WTC11 (cell line): ENCODE data around the gene SPATA45. TPM values are rescaled to one million over a fixed set of nuclear protein-coding genes. Genes with fewer than 3 reads are reported as not detected.
"Not testable (repeated sequence)": the region's sequence is repeated elsewhere in the genome, so short reads cannot be mapped to it uniquely, and the experiment has no call there.

ENCODE experiments used
- ATAC-seq: fragments of 200-7000 bp; cut with Tn5 transposase; 2 replicates; pipeline ENCODE4 v1.10.0; 2021; ENCODE audit warnings: mild to moderate bottlenecking, moderate library complexity
- CTCF ChIA-PET: fragments of 300-600 bp; sonication (Branson Sonifier 250); formaldehyde crosslinking; loops from one replicate; lab custom pipeline; 2021; ENCODE audit warnings: antibody characterized with exemption; lab: Charles Lee
- POLR2A ChIA-PET: fragments of 350-600 bp; sonication (Branson Sonifier 250); formaldehyde crosslinking; loops from one replicate; lab custom pipeline; 2021; ENCODE audit warnings: antibody characterized with exemption; lab: Charles Lee
- DNase-seq: peaks from one replicate; pipeline ENCODE4 v3.0.0; 2021; ENCODE audit warnings: low spot score
- H3K27ac Mint-ChIP-seq: 2 replicates; pipeline ENCODE4 v1.8.0; 2021; ENCODE audit warnings: mixed read lengths
- H3K27me3 Mint-ChIP-seq: 2 replicates; pipeline ENCODE4 v1.8.0; 2021; ENCODE audit warnings: low read depth, mild to moderate bottlenecking, moderate library complexity, mixed read lengths
- H3K36me3 Mint-ChIP-seq: 2 replicates; pipeline ENCODE4 v1.8.0; 2021; ENCODE audit warnings: mixed read lengths
- H3K4me1 Mint-ChIP-seq: 2 replicates; pipeline ENCODE4 v1.8.0; 2022; ENCODE audit warnings: mixed read lengths
- H3K4me3 Mint-ChIP-seq: 2 replicates; pipeline ENCODE4 v1.8.0; 2021; ENCODE audit warnings: mild to moderate bottlenecking, moderate library complexity, mixed read lengths
- H3K9me3 Mint-ChIP-seq: 2 replicates; pipeline ENCODE4 v1.8.0; 2021; ENCODE audit warnings: mixed read lengths
- EMX1 ChIP-seq: fragments of 250-450 bp; sonication (Bioruptor Pico); IDR thresholded peaks from 2 replicates; pipeline ENCODE4 v1.8.0; 2021; ENCODE audit warnings: mild to moderate bottlenecking
- ESRRA ChIP-seq: sonication (generic); formaldehyde crosslinking; IDR thresholded peaks from 2 replicates; pipeline ENCODE4 v1.8.1; 2022; ENCODE audit warnings: mild to moderate bottlenecking, missing genetic modification reagents, borderline replicate concordance
- FOXK1 ChIP-seq: sonication (generic); formaldehyde crosslinking; IDR thresholded peaks from 2 replicates; pipeline ENCODE4 v1.8.0; 2022; ENCODE audit warnings: mild to moderate bottlenecking, moderate library complexity, missing genetic modification reagents
- GRHL2 ChIP-seq: fragments of 250-450 bp; sonication (Bioruptor Pico); IDR thresholded peaks from 2 replicates; pipeline ENCODE4 v1.8.0; 2022; ENCODE audit warnings: mild to moderate bottlenecking, moderate library complexity; ENCODE audit not compliant: insufficient replicate concordance, severe bottlenecking
- IRF2 ChIP-seq: sonication (generic); formaldehyde crosslinking; IDR thresholded peaks from 2 replicates; pipeline ENCODE4 v1.8.0; 2022; ENCODE audit warnings: low read depth, missing genetic modification reagents, borderline replicate concordance
- ZNF416 ChIP-seq: fragments of 250-450 bp; sonication (Bioruptor Pico); IDR thresholded peaks from 2 replicates; pipeline ENCODE4 v1.9.0; 2021; ENCODE audit warnings: mild to moderate bottlenecking, inconsistent platforms
- total RNA-seq: library from RNA; stranded (reverse); gene quantifications from 3 replicates; pipeline ENCODE4 v1.2.3, GENCODE V29; 2021
- TF ChIP-seq, protein P1 (sequence below): fragments of 250-450 bp; sonication (Bioruptor Pico); IDR thresholded peaks from 2 replicates; pipeline ENCODE4 v2.1.2; 2022; ENCODE audit warnings: mild to moderate bottlenecking, moderate library complexity
- TF ChIP-seq, protein P2 (sequence below): sonication (generic); formaldehyde crosslinking; IDR thresholded peaks from 2 replicates; pipeline ENCODE4 v1.8.1; 2023; ENCODE audit warnings: mild to moderate bottlenecking, missing genetic modification reagents
- TF ChIP-seq, protein P3 (sequence below): sonication (generic); formaldehyde crosslinking; IDR thresholded peaks from 2 replicates; pipeline ENCODE4 v1.8.1; 2023; ENCODE audit warnings: mild to moderate bottlenecking, missing genetic modification reagents, moderate library complexity
- TF ChIP-seq, protein P4 (sequence below): sonication (generic); formaldehyde crosslinking; IDR thresholded peaks from 2 replicates; pipeline ENCODE4 v1.8.0; 2022; ENCODE audit warnings: mild to moderate bottlenecking, missing genetic modification reagents
- TF ChIP-seq, protein P5 (sequence below): sonication (generic); formaldehyde crosslinking; IDR thresholded peaks from 2 replicates; pipeline ENCODE4 v1.8.1; 2023; ENCODE audit warnings: mild to moderate bottlenecking, missing genetic modification reagents, borderline replicate concordance

Gene SPATA45
- total RNA-seq, 1 experiment from 2014 or later, result 0.90 TPM

DNA sequence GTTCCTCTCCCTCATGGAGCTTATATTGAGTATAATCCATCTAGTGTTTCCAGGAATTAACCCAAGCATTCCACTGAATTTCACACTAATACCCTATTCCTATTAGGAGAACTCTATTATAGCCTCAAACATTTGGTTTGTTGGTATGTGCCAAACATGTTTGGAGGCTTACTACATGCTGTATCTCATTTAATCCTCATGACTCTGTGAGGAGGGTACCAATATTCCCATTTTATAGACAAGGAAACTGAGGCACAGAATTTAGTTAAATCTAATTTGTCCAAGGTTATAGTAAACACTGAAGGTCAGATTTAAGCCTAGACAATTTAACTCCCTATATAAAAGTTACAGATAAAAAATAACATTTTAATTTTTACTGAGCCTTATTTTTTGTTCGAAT lies 19.7 kb upstream of the SPATA45 start:
- no peak for DNase-seq
- H3K9me3 Mint-ChIP-seq, result no peaks in the 10 kb centered on the region
- peaks cover 71% of the 10 kb centered on the region for H3K36me3 Mint-ChIP-seq
- peaks cover 34% of the 10 kb centered on the region for H3K4me1 Mint-ChIP-seq
- TF ChIP-seq, protein P1, sequence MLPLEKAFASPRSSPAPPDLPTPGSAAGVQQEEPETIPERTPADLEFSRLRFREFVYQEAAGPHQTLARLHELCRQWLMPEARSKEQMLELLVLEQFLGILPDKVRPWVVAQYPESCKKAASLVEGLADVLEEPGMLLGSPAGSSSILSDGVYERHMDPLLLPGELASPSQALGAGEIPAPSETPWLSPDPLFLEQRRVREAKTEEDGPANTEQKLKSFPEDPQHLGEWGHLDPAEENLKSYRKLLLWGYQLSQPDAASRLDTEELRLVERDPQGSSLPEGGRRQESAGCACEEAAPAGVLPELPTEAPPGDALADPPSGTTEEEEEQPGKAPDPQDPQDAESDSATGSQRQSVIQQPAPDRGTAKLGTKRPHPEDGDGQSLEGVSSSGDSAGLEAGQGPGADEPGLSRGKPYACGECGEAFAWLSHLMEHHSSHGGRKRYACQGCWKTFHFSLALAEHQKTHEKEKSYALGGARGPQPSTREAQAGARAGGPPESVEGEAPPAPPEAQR (CRISPR knock-in tag), result no peak
- TF ChIP-seq IRF2 (CRISPR knock-in tag), result no peak
- no peak for TF ChIP-seq ESRRA (CRISPR knock-in tag)
- TF ChIP-seq EMX1 (CRISPR knock-in tag), result no peak
- TF ChIP-seq, protein P2, sequence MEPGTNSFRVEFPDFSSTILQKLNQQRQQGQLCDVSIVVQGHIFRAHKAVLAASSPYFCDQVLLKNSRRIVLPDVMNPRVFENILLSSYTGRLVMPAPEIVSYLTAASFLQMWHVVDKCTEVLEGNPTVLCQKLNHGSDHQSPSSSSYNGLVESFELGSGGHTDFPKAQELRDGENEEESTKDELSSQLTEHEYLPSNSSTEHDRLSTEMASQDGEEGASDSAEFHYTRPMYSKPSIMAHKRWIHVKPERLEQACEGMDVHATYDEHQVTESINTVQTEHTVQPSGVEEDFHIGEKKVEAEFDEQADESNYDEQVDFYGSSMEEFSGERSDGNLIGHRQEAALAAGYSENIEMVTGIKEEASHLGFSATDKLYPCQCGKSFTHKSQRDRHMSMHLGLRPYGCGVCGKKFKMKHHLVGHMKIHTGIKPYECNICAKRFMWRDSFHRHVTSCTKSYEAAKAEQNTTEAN, result no peak
- TF ChIP-seq, all 79 proteins: peak for 0
- POLR2A ChIA-PET, result no interaction called here
- CTCF ChIA-PET, result no interaction called here
- Mint-ChIP-seq H3K27ac (peak overlapping the region; percentile 26; the same call in 1 of the 2 replicates), H3K4me3 (no peak overlapping the region), H3K27me3 (no peaks in the 10 kb centered on the region)
- no peak for ATAC-seq

DNA sequence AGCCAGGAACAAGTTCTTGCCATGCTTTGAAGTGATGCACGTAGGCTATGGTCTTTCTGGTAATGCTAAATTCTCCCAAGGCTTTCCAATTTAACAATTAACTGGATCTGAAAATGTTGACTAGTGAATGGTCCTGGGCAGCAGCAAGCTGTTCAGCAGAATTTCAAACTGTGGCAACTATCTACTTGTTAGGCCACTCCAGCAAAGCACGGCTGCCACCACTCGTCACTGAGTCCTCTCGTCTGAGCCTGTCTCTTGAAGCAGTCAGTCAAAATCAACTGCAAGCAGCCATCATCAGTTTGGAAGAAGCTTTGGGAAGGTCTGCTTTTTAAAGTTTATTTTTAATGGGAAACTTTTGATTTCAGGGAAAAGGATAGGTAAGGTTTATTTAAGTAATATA lies 16.8 kb upstream of the SPATA45 start:
- no peaks in the 10 kb centered on the region for H3K9me3 Mint-ChIP-seq
- peaks cover 29% of the 10 kb centered on the region for H3K4me1 Mint-ChIP-seq
- no peak for TF ChIP-seq FOXK1 (CRISPR knock-in tag)
- no peak for TF ChIP-seq ZNF416 (CRISPR knock-in tag)
- no peak for TF ChIP-seq GRHL2 (CRISPR knock-in tag)
- no peak for TF ChIP-seq ESRRA (CRISPR knock-in tag)
- no peaks in the 10 kb centered on the region for H3K27me3 Mint-ChIP-seq
- H3K36me3 Mint-ChIP-seq, result peaks cover 44% of the 10 kb centered on the region
- DNase-seq, result no peak
- ChIA-PET POLR2A (interaction anchor here (0.6 kb wide), 1 partner anchor 44 kb away, joined by 3 read pairs; no protein-coding TSS in a partner anchor), CTCF (no interaction called here)
- H3K4me3 Mint-ChIP-seq, result no peak overlapping the region
- peak overlapping the region; percentile 73 for H3K27ac Mint-ChIP-seq
- ATAC-seq, result no peak

DNA sequence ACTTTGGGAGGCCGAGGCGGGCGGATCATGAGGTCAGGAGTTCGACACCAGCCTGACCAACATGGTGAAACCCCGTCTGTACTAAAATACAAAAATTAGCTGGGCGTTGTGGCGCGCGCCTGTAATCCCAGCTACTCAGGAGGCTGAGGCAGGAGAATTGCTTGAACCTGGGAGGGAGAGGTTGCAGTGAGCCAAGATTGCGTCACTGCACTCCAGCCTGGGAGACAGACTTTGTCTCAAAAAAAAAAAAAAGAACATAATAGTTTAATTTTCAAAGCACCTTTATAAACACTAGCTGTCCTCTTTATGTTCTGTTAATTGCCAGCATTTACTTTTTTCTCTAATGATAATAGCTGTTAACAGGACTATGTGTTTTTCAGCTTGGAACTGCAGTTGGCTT lies 15.9 kb upstream of the SPATA45 start:
- peaks cover 26% of the 10 kb centered on the region for H3K4me1 Mint-ChIP-seq
- H3K4me3 Mint-ChIP-seq, H3K9me3 Mint-ChIP-seq, H3K27ac Mint-ChIP-seq, DNase-seq, ATAC-seq, H3K27me3 Mint-ChIP-seq: not testable (repeated sequence)
- peaks cover 42% of the 10 kb centered on the region for H3K36me3 Mint-ChIP-seq
- ChIA-PET CTCF (interaction anchor here (0.6 kb wide), 1 partner anchor 39 kb away, joined by 3 read pairs; no protein-coding TSS in a partner anchor), POLR2A (interaction anchor here (0.6 to 0.7 kb wide), 3 partner anchors 15 to 90 kb away, joined by 3 to 4 read pairs (median 3); no protein-coding TSS in a partner anchor)

DNA sequence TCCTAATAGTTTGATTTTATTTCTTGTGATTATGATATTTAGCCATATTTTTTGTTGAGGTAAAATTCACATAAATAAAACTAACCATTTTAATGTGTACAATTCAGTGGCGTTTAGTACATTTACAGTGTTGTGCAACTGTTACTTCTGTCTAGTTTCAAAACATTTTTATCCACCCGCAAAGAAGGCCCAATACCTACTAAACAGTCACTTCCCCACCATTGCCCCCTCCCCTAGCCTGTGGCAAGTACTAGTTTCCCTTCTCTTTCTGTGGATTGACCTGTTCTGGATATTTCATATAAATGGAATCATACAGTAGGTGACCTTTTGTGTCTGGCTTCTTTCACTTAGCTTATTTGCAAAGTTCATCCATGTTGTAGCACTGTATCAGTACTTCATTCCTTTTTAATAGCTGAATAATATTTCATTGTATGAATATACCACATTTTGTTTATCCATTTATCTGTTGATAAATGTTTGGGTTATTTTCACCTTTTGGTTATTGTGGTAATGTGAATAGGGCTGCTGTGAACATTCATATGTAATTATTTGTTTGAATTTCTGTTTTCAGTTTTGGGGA lies 14.8 kb upstream of the SPATA45 start:
- ChIA-PET POLR2A (interaction anchor here (0.7 kb wide), 1 partner anchor 1758 kb away, joined by 3 read pairs; no protein-coding TSS in a partner anchor), CTCF (interaction anchor here (3.0 kb wide), 1 partner anchor 47 kb away, joined by 14 read pairs; no protein-coding TSS in a partner anchor)
- Mint-ChIP-seq H3K27ac (no peak overlapping the region), H3K4me1 (peaks cover 25% of the 10 kb centered on the region), H3K9me3 (no peaks in the 10 kb centered on the region), H3K4me3 (no peak overlapping the region), H3K36me3 (peaks cover 41% of the 10 kb centered on the region), H3K27me3 (no peaks in the 10 kb centered on the region)
- DNase-seq (no peak), ATAC-seq (no peak)
- TF ChIP-seq, protein P1 (CRISPR knock-in tag), result no peak
- TF ChIP-seq, protein P3, sequence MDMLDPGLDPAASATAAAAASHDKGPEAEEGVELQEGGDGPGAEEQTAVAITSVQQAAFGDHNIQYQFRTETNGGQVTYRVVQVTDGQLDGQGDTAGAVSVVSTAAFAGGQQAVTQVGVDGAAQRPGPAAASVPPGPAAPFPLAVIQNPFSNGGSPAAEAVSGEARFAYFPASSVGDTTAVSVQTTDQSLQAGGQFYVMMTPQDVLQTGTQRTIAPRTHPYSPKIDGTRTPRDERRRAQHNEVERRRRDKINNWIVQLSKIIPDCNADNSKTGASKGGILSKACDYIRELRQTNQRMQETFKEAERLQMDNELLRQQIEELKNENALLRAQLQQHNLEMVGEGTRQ (CRISPR knock-in tag), result no peak
- TF ChIP-seq, protein P4, sequence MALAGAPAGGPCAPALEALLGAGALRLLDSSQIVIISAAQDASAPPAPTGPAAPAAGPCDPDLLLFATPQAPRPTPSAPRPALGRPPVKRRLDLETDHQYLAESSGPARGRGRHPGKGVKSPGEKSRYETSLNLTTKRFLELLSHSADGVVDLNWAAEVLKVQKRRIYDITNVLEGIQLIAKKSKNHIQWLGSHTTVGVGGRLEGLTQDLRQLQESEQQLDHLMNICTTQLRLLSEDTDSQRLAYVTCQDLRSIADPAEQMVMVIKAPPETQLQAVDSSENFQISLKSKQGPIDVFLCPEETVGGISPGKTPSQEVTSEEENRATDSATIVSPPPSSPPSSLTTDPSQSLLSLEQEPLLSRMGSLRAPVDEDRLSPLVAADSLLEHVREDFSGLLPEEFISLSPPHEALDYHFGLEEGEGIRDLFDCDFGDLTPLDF (CRISPR knock-in tag), result no peak
- TF ChIP-seq, protein P5, sequence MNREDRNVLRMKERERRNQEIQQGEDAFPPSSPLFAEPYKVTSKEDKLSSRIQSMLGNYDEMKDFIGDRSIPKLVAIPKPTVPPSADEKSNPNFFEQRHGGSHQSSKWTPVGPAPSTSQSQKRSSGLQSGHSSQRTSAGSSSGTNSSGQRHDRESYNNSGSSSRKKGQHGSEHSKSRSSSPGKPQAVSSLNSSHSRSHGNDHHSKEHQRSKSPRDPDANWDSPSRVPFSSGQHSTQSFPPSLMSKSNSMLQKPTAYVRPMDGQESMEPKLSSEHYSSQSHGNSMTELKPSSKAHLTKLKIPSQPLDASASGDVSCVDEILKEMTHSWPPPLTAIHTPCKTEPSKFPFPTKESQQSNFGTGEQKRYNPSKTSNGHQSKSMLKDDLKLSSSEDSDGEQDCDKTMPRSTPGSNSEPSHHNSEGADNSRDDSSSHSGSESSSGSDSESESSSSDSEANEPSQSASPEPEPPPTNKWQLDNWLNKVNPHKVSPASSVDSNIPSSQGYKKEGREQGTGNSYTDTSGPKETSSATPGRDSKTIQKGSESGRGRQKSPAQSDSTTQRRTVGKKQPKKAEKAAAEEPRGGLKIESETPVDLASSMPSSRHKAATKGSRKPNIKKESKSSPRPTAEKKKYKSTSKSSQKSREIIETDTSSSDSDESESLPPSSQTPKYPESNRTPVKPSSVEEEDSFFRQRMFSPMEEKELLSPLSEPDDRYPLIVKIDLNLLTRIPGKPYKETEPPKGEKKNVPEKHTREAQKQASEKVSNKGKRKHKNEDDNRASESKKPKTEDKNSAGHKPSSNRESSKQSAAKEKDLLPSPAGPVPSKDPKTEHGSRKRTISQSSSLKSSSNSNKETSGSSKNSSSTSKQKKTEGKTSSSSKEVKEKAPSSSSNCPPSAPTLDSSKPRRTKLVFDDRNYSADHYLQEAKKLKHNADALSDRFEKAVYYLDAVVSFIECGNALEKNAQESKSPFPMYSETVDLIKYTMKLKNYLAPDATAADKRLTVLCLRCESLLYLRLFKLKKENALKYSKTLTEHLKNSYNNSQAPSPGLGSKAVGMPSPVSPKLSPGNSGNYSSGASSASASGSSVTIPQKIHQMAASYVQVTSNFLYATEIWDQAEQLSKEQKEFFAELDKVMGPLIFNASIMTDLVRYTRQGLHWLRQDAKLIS (CRISPR knock-in tag), result no peak
